ENCODE data around the gene SLC4A9. TPM values are rescaled to one million over a fixed set of nuclear protein-coding genes. Genes with fewer than 3 reads are reported as not detected.

The SLC4A9 gene
- total RNA-seq, 1 experiment from 2014 or later, result not detected

DNA sequence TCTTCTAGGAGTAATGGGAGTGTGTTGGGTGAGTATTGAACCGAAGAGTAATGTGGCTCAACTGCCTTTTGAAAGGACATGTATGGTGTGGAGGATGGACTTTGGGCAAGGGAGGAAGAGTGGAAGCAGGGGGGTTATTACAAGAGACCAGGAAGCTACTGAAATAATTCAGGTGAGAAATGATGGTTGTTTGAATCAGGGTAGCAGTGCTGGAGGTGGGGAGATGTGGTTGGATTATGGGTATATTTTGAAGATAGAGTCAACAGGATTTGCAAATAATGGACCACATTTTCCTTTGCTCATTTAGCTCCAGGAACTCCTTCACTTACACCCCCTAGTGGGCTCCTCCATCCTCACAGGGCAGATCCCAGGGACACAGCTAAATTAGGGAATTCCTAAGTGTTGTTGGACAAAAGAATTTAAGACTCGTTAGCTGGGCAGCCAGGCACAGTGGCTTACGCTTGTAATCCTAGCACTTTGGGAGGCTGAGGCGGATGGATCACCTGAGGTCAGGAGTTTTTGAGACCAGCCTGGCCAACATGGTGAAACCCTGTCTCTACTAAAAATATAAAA is 1.2 kb upstream of the SLC4A9 start:
- peak; percentile 20 for DNase-seq (ENCODE audit: extremely low read depth, low read depth)

DNA sequence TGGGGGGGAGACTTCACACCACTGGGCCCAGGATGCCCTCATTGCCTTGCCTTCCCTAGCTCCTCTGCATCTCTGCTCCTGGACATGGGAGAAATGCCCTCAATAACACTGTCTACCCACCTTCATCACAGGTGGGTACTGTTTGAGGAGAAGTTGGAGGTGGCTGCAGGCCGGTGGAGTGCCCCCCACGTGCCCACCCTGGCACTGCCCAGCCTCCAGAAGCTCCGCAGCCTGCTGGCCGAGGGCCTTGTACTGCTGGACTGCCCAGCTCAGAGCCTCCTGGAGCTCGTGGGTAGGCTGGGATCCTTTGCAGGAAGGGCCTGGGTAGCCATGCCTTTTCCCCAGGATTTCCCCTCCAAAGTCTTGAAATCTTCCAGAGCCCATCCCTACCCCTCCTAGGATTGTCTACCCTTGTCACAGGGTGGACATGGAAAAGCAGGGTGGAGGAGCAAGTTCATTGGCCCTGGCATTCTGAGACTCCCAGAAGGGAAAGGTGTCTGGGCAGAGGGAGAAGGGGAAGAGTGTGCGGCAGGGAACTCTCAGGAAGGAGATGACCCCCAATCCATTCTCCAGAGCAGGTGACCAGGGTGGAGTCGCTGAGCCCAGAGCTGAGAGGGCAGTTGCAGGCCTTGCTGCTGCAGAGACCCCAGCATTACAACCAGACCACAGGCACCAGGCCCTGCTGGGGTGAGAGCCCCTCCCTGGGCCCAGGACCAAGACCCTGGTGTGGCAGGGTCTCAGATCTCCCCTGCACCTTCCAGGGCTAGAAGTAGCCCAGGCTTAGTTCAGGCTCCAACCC is 886 bp downstream of the SLC4A9 start:
- no peak for DNase-seq (ENCODE audit: extremely low read depth, low read depth)

GRCh38 chr5:140361901-140362300 is 1.9 kb downstream of the SLC4A9 start:
- no peak for DNase-seq (ENCODE audit: extremely low read depth, low read depth)

- no peak for DNase-seq (ENCODE audit: extremely low read depth, low read depth)
Observed at GRCh38 chr5:140362311-140362710, 2.3 kb downstream of the SLC4A9 start.

DNA sequence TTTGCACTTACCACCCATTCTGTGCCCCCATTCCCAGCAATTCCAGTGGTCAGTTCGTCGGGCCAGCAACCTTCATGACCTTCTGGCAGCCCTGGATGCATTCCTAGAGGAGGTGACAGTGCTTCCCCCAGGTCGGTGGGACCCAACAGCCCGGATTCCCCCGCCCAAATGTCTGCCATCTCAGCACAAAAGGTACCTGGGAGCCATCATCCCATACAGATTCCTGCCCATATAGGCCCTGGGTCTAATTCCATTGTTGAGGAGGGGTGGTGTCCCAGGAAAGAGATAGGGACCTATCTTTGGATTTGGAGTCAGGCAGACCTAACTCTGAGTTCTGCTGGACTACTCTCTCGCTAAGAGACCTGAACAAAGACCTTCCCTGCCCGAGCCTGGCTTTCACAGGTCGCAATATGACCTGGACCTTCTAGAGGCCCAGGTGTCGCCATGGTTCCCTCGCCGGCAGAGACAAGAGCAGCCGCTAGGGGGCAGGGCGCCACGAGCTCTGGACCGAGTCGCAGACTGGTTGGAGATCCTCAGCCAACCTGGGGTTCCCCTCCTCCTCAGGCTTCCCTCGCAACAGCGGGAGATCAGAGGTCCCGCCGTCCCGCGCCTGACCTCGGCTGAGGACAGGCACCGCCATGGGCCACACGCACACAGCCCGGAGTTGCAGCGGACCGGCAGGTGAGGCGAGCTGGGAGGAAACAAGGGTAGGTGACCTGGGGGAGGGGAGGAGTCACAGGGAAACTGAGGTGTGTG is 3.1 kb downstream of the SLC4A9 start:
- DNase-seq (ENCODE audit: extremely low read depth, low read depth), result peak; percentile 65

DNA sequence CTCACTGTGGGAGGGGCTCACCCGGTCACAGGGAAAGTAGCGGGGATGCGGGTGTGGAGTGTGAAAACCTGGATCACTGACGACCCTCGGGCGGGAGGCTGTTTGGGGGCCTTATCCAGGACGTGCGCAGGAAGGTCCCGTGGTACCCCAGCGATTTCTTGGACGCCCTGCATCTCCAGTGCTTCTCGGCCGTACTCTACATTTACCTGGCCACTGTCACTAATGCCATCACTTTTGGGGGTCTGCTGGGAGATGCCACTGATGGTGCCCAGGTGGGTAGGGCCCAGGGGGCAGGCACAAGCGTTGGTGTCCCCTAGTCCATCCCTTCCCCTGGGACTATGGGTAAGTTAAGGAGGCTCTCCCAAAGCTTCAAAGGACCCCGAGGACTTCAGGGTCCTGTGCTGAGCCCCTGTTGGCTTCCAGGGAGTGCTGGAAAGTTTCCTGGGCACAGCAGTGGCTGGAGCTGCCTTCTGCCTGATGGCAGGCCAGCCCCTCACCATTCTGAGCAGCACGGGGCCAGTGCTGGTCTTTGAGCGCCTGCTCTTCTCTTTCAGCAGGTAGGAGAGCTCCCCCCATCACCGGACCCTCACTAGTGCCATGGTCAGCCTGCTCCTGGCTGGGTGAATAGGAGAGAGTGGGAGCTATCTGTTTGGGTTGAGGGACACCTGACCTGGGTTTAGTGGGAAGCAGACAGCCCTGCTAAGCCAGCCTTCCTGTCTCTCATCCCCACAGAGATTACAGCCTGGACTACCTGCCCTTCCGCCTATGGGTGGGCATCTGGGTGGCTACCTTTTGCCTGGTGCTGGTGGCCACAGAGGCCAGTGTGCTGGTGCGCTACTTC is 3.9 kb downstream of the SLC4A9 start:
- no peak for DNase-seq (ENCODE audit: extremely low read depth, low read depth)

- no peak for DNase-seq (ENCODE audit: extremely low read depth, low read depth)
Observed at GRCh38 chr5:140364472-140364765, 4.4 kb downstream of the SLC4A9 start.

DNA sequence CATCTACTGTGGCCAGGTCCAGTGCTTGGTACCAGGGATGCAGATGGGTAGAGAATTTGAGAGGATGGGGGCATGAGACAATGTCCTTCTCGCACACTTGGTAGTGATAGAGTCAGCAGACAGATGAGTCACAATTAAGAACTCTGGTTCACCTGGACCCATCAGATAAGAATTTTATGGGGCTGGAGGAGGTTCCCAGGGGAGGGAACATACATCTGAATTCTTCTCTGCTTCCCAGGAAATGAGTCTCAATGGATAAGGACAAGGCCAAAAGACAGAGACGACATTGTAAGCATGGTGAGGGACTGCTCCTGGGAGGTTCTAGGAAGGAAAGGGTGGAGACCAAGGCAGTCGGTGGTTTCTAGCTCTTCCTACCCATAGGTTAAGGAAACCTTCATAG is 5.3 kb downstream of the SLC4A9 start:
- no peak for DNase-seq (ENCODE audit: extremely low read depth, low read depth)

GRCh38 chr5:140365941-140366340 is 5.9 kb downstream of the SLC4A9 start:
- DNase-seq (ENCODE audit: extremely low read depth, low read depth), result no peak

DNA sequence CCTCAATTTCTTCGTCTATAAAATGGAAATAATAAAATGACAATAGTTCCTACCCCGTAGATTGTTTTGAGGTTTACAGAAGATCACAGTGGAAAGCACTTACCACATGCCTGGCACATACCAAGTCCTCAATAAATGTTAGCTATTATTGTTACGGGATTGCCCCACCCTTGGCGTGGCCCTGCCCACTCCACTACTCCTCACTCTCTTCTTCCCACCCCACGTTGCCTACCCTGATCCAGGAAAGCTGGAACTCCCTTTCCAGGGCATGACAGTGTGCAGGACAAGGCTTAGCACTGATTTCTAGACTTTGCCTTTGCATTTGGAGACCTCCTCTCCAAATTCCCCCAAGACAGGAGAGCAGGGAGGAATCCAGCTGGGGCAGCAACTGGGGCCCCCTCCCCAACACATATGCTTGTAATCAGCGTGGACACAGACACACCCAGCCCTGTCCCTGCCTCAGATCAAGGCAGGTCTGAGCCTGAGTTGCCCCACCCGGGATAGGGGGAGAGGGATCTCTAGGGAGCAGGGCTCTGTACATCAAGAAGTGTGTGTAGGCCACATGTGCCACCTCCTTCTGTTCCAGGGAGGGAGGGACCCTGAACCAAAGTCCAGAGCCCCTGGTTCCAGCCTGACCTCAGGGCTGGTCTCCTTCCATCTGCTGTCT is 6.7 kb downstream of the SLC4A9 start:
- DNase-seq (ENCODE audit: extremely low read depth, low read depth), result no peak

GRCh38 chr5:140367256-140368013 is 7.4 kb downstream of the SLC4A9 start:
- no peak for DNase-seq (ENCODE audit: extremely low read depth, low read depth)

DNA sequence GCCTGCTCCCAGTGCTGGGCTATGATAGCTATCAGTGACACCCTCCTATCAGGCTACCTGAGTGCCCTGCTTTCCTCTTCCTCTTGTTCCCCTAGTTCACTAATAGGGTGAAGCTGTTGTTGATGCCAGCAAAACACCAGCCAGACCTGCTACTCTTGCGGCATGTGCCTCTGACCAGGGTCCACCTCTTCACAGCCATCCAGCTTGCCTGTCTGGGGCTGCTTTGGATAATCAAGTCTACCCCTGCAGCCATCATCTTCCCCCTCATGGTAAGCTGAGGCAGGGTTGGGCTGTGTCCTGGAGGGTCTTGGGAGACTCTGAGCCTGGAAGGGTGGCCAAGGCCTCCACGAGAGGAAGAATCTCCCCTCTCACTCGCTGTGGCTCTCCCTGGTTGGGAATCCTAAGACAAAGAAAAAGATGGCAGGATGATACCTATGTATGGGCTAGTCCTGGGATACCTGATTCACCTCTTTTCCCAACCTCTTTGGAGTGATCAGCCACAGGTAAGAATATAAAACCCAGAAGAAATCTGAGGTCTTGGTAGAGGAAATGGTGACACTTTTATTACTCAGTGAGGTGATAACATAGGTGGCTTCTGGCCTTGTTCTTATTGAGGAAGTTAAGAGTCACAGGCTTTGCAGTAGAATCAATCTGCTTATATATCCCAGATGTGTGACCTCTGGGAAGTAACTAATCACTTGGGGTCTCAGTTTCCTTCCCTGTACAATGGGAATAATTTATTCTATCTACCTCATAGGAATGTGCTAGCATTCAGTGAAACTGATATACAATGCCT is 11.6 kb downstream of the SLC4A9 start:
- DNase-seq (ENCODE audit: extremely low read depth, low read depth), result no peak

DNA sequence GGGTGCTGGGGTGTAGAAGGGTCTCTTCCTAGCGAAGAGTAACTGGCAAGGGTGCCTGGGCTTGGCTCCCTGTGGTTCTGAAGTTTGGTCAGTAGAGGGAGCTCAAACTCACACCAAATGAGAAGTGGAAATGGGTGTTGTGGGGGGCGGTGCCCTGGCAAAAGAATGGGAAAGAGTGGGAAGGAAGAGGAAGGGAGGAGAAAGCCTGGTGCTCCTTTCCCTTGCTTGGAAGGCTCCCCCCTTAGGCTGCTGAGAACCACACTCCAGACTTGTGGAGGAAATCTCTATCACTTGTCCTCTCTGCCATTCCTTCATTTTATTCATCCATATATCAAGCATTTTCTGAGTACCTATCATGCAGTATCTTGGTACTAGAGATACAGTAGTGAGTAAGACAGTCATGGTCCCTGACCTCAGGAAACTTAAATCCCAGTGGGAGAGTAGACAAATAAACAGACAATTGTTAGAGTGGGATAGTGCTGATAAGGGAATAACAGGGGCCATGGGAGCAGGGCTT is 13.0 kb downstream of the SLC4A9 start:
- peak; percentile 79 for DNase-seq (ENCODE audit: extremely low read depth, low read depth)

DNA sequence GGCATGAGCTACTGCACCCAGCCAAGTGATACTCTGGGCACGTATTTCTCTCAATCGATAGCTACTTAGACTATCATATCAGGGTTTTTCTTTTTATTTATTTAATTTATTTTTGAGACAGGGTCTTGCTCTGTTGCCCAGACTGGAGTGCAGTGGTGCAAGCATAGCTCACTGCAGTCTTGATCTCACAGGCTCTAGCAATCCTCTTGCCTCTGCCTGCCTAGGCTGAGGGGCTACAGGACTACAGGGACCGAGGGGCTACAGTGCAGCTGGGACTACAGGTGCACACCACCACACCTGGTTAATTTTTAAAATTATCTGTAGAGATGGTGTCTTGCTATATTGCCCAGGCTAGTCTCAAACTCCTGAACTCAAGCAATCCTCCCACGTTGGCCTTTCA is 21.4 kb downstream of the SLC4A9 start:
- DNase-seq (ENCODE audit: extremely low read depth, low read depth), result no peak

DNA sequence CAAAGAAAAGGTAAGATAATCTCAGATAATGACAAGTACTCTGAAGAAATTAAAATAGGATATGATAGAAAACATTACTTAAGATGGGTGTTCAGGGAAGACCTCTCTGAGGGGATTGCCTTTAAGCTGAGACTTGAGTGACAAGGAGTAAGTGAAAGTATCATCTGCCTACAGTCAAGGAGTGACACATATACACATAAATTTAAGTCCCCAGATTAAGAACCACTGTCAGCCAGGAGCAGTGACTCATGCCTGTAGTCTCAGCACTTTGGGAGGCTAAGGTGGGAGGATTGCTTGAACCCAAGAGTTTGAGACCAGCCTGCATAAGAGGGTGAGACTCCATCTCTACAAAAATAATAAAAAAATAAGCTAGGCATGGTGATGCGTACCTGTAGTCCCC is 22.0 kb downstream of the SLC4A9 start:
- DNase-seq (ENCODE audit: extremely low read depth, low read depth), result no peak

- no peak for DNase-seq (ENCODE audit: extremely low read depth, low read depth)
Observed at GRCh38 chr5:140382866-140383265, 22.9 kb downstream of the SLC4A9 start.

- DNase-seq (ENCODE audit: extremely low read depth, low read depth), result no peak
Observed at GRCh38 chr5:140383300-140383699, 23.3 kb downstream of the SLC4A9 start.

- no peak for DNase-seq (ENCODE audit: extremely low read depth, low read depth)
Observed at GRCh38 chr5:140388052-140388451, 28.1 kb downstream of the SLC4A9 start.

DNA sequence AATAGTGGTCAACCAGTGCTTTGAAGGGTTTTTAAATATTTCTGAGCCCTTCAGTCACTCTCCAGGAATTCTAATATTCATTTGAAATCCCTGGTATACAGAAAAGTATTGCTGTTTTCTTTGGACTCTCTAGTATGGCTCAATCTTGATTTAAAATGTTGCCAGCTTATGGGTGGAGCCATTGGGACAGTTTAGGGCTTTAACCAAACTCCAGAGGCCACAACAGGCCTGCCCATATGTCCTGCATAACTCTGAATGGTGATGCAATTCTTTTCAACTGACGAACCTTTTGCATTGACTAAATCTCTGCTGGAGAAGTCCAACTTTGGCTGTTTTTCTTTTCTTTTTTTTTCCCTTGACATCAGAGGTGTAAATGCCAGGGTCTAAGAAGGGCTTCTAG is 31.3 kb downstream of the SLC4A9 start:
- DNase-seq (ENCODE audit: extremely low read depth, low read depth), result no peak
